Measurements from ENCODE around the gene GPR50. TPM values are rescaled to one million over a fixed set of nuclear protein-coding genes. Genes with fewer than 3 reads are reported as not detected.

Gene GPR50
- total RNA-seq: not detected in 2 replicates

GRCh38 chrX:151176231-151176750, at the start of gene GPR50:
GPR50 (plus strand) TSS chrX:151176584; CDS start chrX:151176722, 138 bp downstream.

Other genes with a start within 250 kb of the GPR50 start
- 28.4 and 41.1 TPM in 2 replicates for gene HMGB3, start 193.2 kb upstream of the GPR50 start, total RNA-seq
- gene VMA21, start 220.6 kb downstream of the GPR50 start, total RNA-seq: 50.9 and 58.0 TPM in 2 replicates

All from uterine smooth muscle cell (primary cell).